HG02885 (cell line): ENCODE results near the gene ARL2BP.
"Not testable (repeated sequence)": the region's sequence is repeated elsewhere in the genome, so short reads cannot be mapped to it uniquely, and the experiment has no call there.

Experiments used
- ATAC-seq: cut with Tn5 transposase; IDR thresholded peaks from one replicate; pipeline ENCODE4 v1.9.1; 2021; ENCODE audit warnings: mild to moderate bottlenecking; ENCODE audit not compliant: unreplicated experiment, poor library complexity

ARL2BP gene

GRCh38 chr16:57244767-57245471 lies at the start of gene ARL2BP:
Gene ARL2BP (plus strand): TSS chr16:57245259. CDS start chr16:57245368, 109 bp downstream.
- ATAC-seq: peak; percentile 97

- no peak for ATAC-seq
Measured at GRCh38 chr16:57196286-57196685, 48.8 kb upstream of the ARL2BP start.

- ATAC-seq: no peak
Measured at GRCh38 chr16:57196753-57197152, 48.3 kb upstream of the ARL2BP start.

- not testable (repeated sequence) for ATAC-seq
Measured at GRCh38 chr16:57200321-57200720, 44.7 kb upstream of the ARL2BP start.

- not testable (repeated sequence) for ATAC-seq
Measured at GRCh38 chr16:57200926-57201325, 44.1 kb upstream of the ARL2BP start.

- ATAC-seq: no peak
Measured at GRCh38 chr16:57202095-57202886, 42.8 kb upstream of the ARL2BP start.

- no peak for ATAC-seq
Measured at GRCh38 chr16:57203451-57203850, 41.6 kb upstream of the ARL2BP start.

GRCh38 chr16:57204675-57205074 lies 40.4 kb upstream of the ARL2BP start:
- no peak for ATAC-seq

GRCh38 chr16:57208926-57209325 lies 36.1 kb upstream of the ARL2BP start:
- no peak for ATAC-seq

- ATAC-seq: no peak
Measured at GRCh38 chr16:57209780-57210179, 35.3 kb upstream of the ARL2BP start.

- ATAC-seq: no peak
Measured at GRCh38 chr16:57213462-57213861, 31.6 kb upstream of the ARL2BP start.

GRCh38 chr16:57216968-57217367 lies 28.1 kb upstream of the ARL2BP start:
- ATAC-seq: no peak

GRCh38 chr16:57223057-57223456 lies 22.0 kb upstream of the ARL2BP start:
- no peak for ATAC-seq

GRCh38 chr16:57224651-57225335 lies 20.3 kb upstream of the ARL2BP start:
- no peak for ATAC-seq

GRCh38 chr16:57225978-57226377 lies 19.1 kb upstream of the ARL2BP start:
- no peak for ATAC-seq

- no peak for ATAC-seq
Measured at GRCh38 chr16:57226701-57227621, 18.1 kb upstream of the ARL2BP start.

- no peak for ATAC-seq
Measured at GRCh38 chr16:57229079-57229478, 16.0 kb upstream of the ARL2BP start.

- ATAC-seq: no peak
Measured at GRCh38 chr16:57231821-57232350, 13.2 kb upstream of the ARL2BP start.

- no peak for ATAC-seq
Measured at GRCh38 chr16:57233944-57234706, 10.9 kb upstream of the ARL2BP start.
